Fibroblast of skin of right biceps (primary cell): Measurements from ENCODE around the gene DCUN1D2.

Experiments
- DNase-seq: peaks from one replicate; pipeline ENCODE4 v3.0.0-alpha.2; 2013

The DCUN1D2 gene

GRCh38 chr13:113518076-113518803, 27.7 kb upstream of the DCUN1D2 start:
- no peak for DNase-seq

GRCh38 chr13:113514847-113515246, 24.3 kb upstream of the DCUN1D2 start:
- no peak for DNase-seq

GRCh38 chr13:113513761-113514160, 23.2 kb upstream of the DCUN1D2 start:
- DNase-seq = no peak

GRCh38 chr13:113511361-113511760, 20.9 kb upstream of the DCUN1D2 start:
- no peak for DNase-seq

GRCh38 chr13:113510871-113511270, 20.4 kb upstream of the DCUN1D2 start:
- no peak for DNase-seq

GRCh38 chr13:113509989-113510388, 19.5 kb upstream of the DCUN1D2 start:
- no peak for DNase-seq

GRCh38 chr13:113508521-113509254, 18.2 kb upstream of the DCUN1D2 start:
- no peak for DNase-seq

- no peak for DNase-seq
These were observed 17.2 kb upstream of the DCUN1D2 start for GRCh38 chr13:113507505-113508345.

GRCh38 chr13:113506871-113507388, 16.4 kb upstream of the DCUN1D2 start:
- DNase-seq = no peak

GRCh38 chr13:113506025-113506685, 15.6 kb upstream of the DCUN1D2 start:
- no peak for DNase-seq

- no peak for DNase-seq
These were observed 12.2 kb upstream of the DCUN1D2 start for GRCh38 chr13:113502686-113503085.

- DNase-seq = no peak
These were observed 10.2 kb upstream of the DCUN1D2 start for GRCh38 chr13:113500530-113501265.

- peak; percentile 53 for DNase-seq
These were observed 9.4 kb upstream of the DCUN1D2 start for GRCh38 chr13:113499936-113500335.

GRCh38 chr13:113498905-113499304, 8.4 kb upstream of the DCUN1D2 start:
- DNase-seq = no peak

- DNase-seq = no peak
These were observed 6.7 kb upstream of the DCUN1D2 start for GRCh38 chr13:113497217-113497616.

- no peak for DNase-seq
These were observed 5.1 kb upstream of the DCUN1D2 start for GRCh38 chr13:113495494-113496210.

GRCh38 chr13:113493315-113493951, 2.9 kb upstream of the DCUN1D2 start:
- DNase-seq = peak; percentile 93

- DNase-seq = no peak
These were observed 1.5 kb upstream of the DCUN1D2 start for GRCh38 chr13:113491982-113492381.

GRCh38 chr13:113491418-113491883, 940 bp upstream of the DCUN1D2 start:
- DNase-seq = peak; percentile 20
